GM18507 (cell line): Measurements from ENCODE around the gene INO80E.

Experiments
- DNase-seq: peaks from one replicate; pipeline ENCODE4 v3.0.0; 2011; ENCODE audit warnings: low read depth; ENCODE audit not compliant: insufficient read length; ENCODE audit errors: extremely low spot score
- FAIRE-seq: peaks from 2 replicates; lab custom pipeline; 2011; peaks lifted over from hg19 to GRCh38; lab: Jason Lieb, UNC

The INO80E gene

GRCh38 chr16:29974291-29975133 is 21.5 kb upstream of the INO80E start:
- FAIRE-seq = no peak
- no peak for DNase-seq

GRCh38 chr16:29975134-29975538 is 20.9 kb upstream of the INO80E start:
- DNase-seq (no peak), FAIRE-seq (no peak)

- FAIRE-seq (no peak), DNase-seq (no peak)
Observed at GRCh38 chr16:29975811-29976511, 20.1 kb upstream of the INO80E start.

- no peak for DNase-seq
- no peak for FAIRE-seq
Observed at GRCh38 chr16:29977063-29977825, 18.8 kb upstream of the INO80E start.

- DNase-seq = no peak
- no peak for FAIRE-seq
Observed at GRCh38 chr16:29978081-29978480, 18.0 kb upstream of the INO80E start.

- DNase-seq (no peak), FAIRE-seq (no peak)
Observed at GRCh38 chr16:29978564-29979270, 17.3 kb upstream of the INO80E start.

- FAIRE-seq = no peak
Observed at GRCh38 chr16:29982560-29983419, 13.3 kb upstream of the INO80E start.

GRCh38 chr16:29983420-29984136 is 12.5 kb upstream of the INO80E start:
- DNase-seq (no peak), FAIRE-seq (no peak)

More at GRCh38 chr16:29982560-29983419, 13.3 kb upstream of the INO80E start:
- no peak for DNase-seq

GRCh38 chr16:29984137-29984763 is 11.8 kb upstream of the INO80E start:
- DNase-seq = no peak
- FAIRE-seq = no peak

- no peak for FAIRE-seq
Observed at GRCh38 chr16:29984764-29985147, 11.3 kb upstream of the INO80E start.

GRCh38 chr16:29985271-29985811 is 10.7 kb upstream of the INO80E start:
- FAIRE-seq (no peak), DNase-seq (no peak)

More at GRCh38 chr16:29984764-29985147, 11.3 kb upstream of the INO80E start:
- DNase-seq = no peak

GRCh38 chr16:29986231-29986630 is 9.8 kb upstream of the INO80E start:
- FAIRE-seq (no peak), DNase-seq (no peak)

GRCh38 chr16:29986931-29987330 is 9.1 kb upstream of the INO80E start:
- FAIRE-seq (no peak), DNase-seq (no peak)

GRCh38 chr16:29987371-29988085 is 8.5 kb upstream of the INO80E start:
- DNase-seq = no peak
- FAIRE-seq = no peak

GRCh38 chr16:29988346-29989075 is 7.5 kb upstream of the INO80E start:
- FAIRE-seq (no peak), DNase-seq (no peak)
